ENCODE results near the gene FANCE.
"Not testable (repeated sequence)": the region's sequence is repeated elsewhere in the genome, so short reads cannot be mapped to it uniquely, and the experiment has no call there.

GRCh38 chr6:35515939-35516338 is 63.8 kb downstream of the FANCE start:
- not testable (repeated sequence) for TF ChIP-seq CTCF, POLR2A (IDR thresholded peaks at IDR 0.05)
